A549 treated with Mapracorat at 1 μM for 4 hours (cell line): ENCODE data around the gene AXDND1. TPM values are rescaled to one million over a fixed set of nuclear protein-coding genes. Genes with fewer than 3 reads are reported as not detected.

ENCODE experiments used
- total RNA-seq: library from RNA; stranded (reverse); fragments of 200-300 nt; extraction: Qiagen RNA extraction; gene quantifications from 5 replicates; pipeline ENCODE4 v1.2.3, GENCODE V29; 2022

AXDND1 gene, protein sequence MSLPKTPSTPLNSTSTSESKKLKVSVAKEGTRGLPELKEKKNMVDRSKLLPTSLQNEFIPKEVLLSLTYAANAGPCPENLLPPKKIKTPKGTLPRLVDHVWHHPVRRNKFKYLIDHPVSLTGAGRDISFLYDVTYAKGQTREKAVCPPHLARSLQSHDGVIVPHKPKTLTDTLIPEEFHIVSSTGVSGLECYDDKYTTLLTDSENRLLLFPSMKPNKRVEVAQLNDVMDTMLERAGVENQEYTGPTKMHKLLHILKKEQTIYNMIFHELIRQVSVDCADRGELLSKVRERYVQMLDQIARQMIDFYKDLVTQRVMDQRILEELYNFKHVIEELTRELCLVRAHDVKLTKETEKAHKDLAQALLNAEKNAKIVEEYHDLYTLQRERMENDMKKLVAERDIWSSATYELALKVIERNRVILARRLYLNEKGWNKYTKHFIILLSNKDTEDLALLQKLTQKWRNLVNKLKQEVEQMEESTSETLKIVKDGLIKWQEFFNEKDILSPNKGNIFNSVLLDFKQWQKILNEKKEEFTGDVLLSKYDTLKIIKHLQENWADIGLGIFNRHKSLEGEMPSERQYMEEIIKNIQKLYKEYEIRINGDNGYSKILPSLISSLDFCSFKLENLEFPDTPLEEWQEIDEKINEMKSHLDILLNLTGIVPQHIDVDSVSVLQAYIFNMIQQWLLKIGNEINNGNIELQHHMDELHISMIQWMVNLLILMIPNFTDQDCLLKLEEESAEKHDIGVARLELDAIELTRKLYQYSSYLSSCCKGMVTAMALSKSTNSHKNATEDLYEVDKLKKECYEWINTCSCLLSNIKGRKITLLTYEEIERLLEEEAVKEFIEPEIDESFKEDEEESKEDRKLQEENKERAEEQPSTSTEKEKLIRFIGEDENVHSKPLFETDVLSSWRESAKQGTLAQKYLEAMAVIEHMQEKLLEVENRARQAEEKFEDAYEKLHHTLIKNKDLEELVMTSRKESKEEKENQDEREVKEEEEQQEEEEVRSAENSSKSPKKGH
- total RNA-seq: 0.25 to 0.69 TPM (median 0.48 TPM) in 4 of 5 replicates, not detected in the other

DNA sequence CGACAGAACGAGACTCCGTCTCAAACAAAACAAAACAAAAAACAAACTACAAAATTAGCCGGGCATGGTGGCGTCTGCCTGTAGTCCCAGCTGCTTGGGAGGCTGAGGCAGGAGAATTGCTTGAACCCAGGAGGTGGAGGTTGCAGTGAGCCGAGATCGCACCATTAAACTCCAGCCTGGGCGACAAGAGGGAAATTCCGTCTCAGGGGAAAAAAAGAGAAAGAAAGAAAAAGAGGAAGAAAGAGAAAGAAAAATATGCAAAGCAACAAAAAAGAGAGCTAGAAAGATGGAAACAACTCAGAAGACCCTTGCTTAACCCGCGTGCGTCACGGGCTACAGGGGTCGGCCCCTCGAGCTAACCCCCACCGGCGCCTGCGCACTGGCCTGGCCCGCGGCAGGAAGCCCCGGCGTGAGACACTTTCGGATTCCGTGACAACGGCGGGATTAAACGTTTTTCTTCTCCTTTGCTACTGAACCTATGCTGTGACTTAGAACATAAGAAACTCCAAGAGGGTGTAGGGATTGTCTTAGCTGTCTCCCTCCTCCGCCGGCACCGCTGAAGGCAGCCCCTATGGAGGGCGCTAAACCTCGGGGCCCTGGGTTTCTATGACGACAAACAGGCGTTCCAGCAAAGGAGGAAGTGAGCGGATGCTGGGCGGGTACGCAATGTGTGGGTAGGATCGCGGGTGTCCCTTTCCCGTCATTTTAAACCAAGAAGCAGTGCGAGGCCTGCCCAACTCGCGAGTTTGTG lies at the start of gene AXDND1:
AXDND1 (plus strand) TSS at position 630 of the 751 bp plus-strand sequence. CDS start 539 bp downstream, outside the sequence.

GRCh38 chr1:179575497-179576314 lies 209.9 kb downstream of the AXDND1 start, which contains the start of gene NPHS2:
Gene NPHS2, minus strand, starts transcription at chr1:179575948. Its CDS starts 84 bp downstream, at chr1:179575864.

DNA sequence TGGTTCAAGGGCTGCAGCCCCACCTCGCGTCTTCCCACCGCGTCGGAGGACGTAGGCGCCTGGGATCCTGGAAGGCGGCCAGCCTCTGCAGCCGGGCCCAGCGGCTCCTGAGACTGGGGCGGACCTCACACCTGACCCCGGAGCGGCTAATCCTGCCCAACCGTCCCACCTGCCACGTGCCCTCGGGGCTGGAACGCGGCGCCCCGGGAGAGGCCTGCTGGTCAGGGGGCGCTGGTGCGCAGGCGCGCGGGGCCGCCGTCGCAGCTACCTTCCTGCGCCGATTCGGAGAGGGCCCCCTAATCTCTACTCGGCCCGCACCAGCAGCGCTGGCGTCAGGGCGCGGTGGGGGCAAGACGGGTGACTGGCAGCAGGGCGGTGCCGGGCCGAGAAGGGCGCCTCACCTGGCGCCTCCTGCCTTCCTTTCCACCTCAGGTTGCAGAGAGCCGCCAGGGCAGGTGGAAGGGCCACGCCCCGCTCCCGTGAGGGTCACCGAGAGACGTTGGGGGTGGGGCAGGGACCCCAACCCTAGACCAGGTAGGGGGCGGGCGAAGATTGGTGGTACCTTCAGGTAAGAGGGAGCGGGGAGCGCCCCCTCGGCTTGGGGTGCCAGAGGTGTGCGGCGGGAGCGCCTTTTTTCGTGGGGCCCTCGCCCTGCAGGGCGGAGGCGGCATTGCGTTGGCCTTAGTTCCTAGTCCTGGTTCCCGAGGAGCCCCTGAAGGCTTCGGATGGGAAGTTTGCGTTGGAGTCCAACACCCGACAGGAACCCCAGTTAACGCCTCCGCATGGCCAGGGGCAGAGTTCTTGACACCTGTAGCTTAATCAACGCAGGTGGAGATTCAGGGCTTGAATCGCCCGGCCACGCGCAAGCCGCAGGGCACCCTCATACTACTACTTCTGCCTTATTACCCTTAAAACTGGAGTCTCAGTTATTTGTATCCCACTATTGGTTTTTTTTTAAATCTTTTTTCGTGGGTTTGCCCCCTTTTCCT lies 226.1 kb downstream of the AXDND1 start, which contains the start of gene TDRD5:
TDRD5 (plus strand) TSS at position 241 of the 989 bp plus-strand sequence. CDS start 784 bp downstream, outside the sequence.

Other genes starting within 250 kb of the AXDND1 start
- 16.2 to 22.3 TPM (median 16.8 TPM) in 5 replicates for gene ABL2, start 136.3 kb upstream of the AXDND1 start, total RNA-seq
- gene SOAT1, start 72.2 kb upstream of the AXDND1 start, total RNA-seq: 21.7 to 34.4 TPM (median 29.6 TPM) in 5 replicates
- gene NPHS2, start 210.0 kb downstream of the AXDND1 start, total RNA-seq: not detected in 5 replicates
- gene TDRD5, start 225.9 kb downstream of the AXDND1 start, total RNA-seq: 0.05 TPM in 2 of 5 replicates, not detected in the others